ENCODE data around the gene RTBDN.

DNA sequence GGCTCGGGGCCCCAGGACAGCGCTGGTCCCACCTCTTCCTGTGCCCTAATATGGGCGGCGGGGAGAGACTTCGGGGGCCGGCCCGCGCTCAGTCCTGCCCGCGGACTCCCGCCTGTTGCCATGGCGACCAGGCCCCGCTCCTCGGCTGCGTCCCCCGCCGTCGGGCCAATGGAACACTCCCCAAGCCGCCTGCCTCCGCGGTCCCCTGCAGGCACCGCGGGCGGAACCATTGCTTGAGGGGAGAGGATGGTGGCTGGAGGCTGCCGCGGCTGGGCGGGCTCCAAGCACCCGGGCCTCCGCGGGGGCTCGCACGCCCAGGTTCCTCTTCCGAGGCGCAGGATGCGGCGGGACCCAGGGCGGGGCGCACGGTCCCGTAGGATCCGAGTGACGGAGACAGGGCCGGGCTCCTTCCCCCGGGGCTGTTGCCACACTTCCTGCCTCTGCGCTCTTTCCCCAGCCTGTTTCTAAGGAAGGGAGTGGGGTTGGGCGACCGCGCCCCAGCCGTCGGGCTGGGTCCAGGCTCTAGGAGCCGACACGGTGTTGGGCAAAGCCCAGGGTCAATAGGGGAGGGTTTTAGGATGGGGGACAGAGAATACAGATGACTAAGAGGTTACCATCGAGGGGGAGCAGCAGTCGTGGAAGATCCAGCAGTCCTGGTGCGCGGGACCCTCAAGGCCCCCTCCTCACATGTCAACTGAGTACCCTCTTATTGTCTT lies 44.3 kb downstream of the RTBDN start:
- TF ChIP-seq SIRT6 (IDR thresholded peaks at IDR 0.05; ENCODE audit: low read length): no peak
- TF ChIP-seq EZH2 (IDR thresholded peaks at IDR 0.05; ENCODE audit: low read depth, low read length, severe bottlenecking): no peak
- no peak for TF ChIP-seq POLR2A (IDR thresholded peaks at IDR 0.05; ENCODE audit: control extremely low read depth in 1 of 2, low read depth in 2 of 2, low read length in 2 of 2)
- TF ChIP-seq, protein P1, sequence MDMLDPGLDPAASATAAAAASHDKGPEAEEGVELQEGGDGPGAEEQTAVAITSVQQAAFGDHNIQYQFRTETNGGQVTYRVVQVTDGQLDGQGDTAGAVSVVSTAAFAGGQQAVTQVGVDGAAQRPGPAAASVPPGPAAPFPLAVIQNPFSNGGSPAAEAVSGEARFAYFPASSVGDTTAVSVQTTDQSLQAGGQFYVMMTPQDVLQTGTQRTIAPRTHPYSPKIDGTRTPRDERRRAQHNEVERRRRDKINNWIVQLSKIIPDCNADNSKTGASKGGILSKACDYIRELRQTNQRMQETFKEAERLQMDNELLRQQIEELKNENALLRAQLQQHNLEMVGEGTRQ (IDR thresholded peaks at IDR 0.05; ENCODE audit: low read length): no peak
- TF ChIP-seq, protein P2, sequence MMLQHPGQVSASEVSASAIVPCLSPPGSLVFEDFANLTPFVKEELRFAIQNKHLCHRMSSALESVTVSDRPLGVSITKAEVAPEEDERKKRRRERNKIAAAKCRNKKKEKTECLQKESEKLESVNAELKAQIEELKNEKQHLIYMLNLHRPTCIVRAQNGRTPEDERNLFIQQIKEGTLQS (IDR thresholded peaks at IDR 0.05; ENCODE audit: insufficient read depth, low read depth, low read length): no peak
- TF ChIP-seq TAF7 (optimal IDR thresholded peaks at IDR 0.05; ENCODE audit: borderline replicate concordance, low read depth, low read length): no peak
- no peak for TF ChIP-seq NRF1 (IDR thresholded peaks at IDR 0.05; ENCODE audit: low read depth, low read length)
- TF ChIP-seq GABPA (IDR thresholded peaks at IDR 0.05; ENCODE audit: borderline replicate concordance, insufficient read depth, low read length): 0 out of 2 replicates have a peak, but pooled peaks have one; percentile 30
- peak in 1 of 2 experiments; percentile 100; a peak in 2 of 3 replicates for TF ChIP-seq EP300 (IDR thresholded peaks at IDR 0.05; ENCODE audit: borderline replicate concordance in 1 of 2, low read depth in 2 of 2, low read length in 2 of 2)
- TF ChIP-seq, protein P3, sequence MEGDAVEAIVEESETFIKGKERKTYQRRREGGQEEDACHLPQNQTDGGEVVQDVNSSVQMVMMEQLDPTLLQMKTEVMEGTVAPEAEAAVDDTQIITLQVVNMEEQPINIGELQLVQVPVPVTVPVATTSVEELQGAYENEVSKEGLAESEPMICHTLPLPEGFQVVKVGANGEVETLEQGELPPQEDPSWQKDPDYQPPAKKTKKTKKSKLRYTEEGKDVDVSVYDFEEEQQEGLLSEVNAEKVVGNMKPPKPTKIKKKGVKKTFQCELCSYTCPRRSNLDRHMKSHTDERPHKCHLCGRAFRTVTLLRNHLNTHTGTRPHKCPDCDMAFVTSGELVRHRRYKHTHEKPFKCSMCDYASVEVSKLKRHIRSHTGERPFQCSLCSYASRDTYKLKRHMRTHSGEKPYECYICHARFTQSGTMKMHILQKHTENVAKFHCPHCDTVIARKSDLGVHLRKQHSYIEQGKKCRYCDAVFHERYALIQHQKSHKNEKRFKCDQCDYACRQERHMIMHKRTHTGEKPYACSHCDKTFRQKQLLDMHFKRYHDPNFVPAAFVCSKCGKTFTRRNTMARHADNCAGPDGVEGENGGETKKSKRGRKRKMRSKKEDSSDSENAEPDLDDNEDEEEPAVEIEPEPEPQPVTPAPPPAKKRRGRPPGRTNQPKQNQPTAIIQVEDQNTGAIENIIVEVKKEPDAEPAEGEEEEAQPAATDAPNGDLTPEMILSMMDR (IDR thresholded peaks at IDR 0.05; ENCODE audit: control extremely low read depth in 1 of 3, insufficient read depth in 1 of 3, low read depth in 1 of 3, low read length in 3 of 3): no peak

Data from H1 (cell line).